AG04450 (cell line): ENCODE data around the gene F13B. TPM values are rescaled to one million over a fixed set of nuclear protein-coding genes. Genes with fewer than 3 reads are reported as not detected.

Source experiments
- CTCF ChIA-PET: fragments of 300-600, 350-600 bp; formaldehyde crosslinking; extraction: SDS; loops from one replicate; lab custom pipeline; 2022; ENCODE audit warnings: antibody characterized with exemption, inconsistent platforms; lab: Charles Lee
- POLR2A ChIA-PET: fragments of 350-600 bp; formaldehyde crosslinking; extraction: SDS; loops from one replicate; lab custom pipeline; 2021; ENCODE audit warnings: antibody characterized with exemption, inconsistent platforms; lab: Yijun Ruan, JAX
- DNase-seq: peaks from one replicate; pipeline ENCODE4 v3.0.0-alpha.2; 2011; ENCODE audit warnings: low read depth, low spot score
- H3K27ac ChIP-seq: one replicate; pipeline ENCODE4 v1.5.1; 2012; ENCODE audit warnings: low read depth, low read length, control low read depth
- H3K27me3 ChIP-seq: one replicate; pipeline ENCODE4 v1.6.0; 2012; ENCODE audit warnings: low read length; ENCODE audit not compliant: control insufficient read depth, insufficient read depth
- H3K4me3 ChIP-seq: 2 replicates; pipeline ENCODE4 v1.5.1; 2011; ENCODE audit warnings: mild to moderate bottlenecking, low read depth, low read length, control low read depth
- H3K9me3 ChIP-seq: 2 replicates; pipeline ENCODE4 v1.5.1; 2012; ENCODE audit warnings: low read length; ENCODE audit not compliant: control insufficient read depth, insufficient read depth
- polyA plus RNA-seq: library from polyadenylated mRNA; depleted of rRNA; stranded (reverse); fragments of >200 nt; gene quantifications from 2 replicates; pipeline ENCODE4 v1.2.3, GENCODE V29; 2011
- TF ChIP-seq, protein P1 (sequence below): IDR thresholded peaks from 2 replicates; pipeline ENCODE4 v1.5.1; 2011; ENCODE audit warnings: low read depth, low read length, control low read depth, inconsistent platforms

F13B gene
- polyA plus RNA-seq, 1 experiment = not detected

DNA sequence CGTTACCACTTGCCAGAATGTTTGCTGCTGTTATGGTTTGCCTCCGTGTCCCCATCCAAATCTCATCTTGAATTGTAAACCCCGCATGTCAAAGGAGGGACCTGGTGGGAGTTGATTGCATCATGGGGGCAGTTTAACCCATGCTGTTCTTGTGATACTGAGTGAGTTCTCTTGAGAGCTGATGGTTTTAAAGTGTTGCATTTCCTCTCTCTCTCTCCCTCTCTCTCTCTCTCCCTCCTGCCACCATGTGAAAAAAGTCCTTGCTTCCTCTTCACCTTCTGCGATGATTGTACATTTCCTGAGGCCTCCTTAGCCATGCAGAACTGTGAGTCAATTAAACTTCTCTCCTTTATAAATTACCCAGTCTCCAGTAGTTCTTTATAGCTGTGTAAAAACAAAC is 45.3 kb downstream of the F13B start:
- Histone ChIP-seq H3K27ac (no peak overlapping the region), H3K9me3 (no peaks in the 10 kb centered on the region), H3K4me3 (no peak overlapping the region), H3K27me3 (no peaks in the 10 kb centered on the region)
- DNase-seq = no peak
- CTCF ChIA-PET = interaction anchor here (0.7 kb wide), 1 partner anchor 8 kb away, joined by 3 read pairs; no protein-coding TSS in a partner anchor
- TF ChIP-seq, protein P1, sequence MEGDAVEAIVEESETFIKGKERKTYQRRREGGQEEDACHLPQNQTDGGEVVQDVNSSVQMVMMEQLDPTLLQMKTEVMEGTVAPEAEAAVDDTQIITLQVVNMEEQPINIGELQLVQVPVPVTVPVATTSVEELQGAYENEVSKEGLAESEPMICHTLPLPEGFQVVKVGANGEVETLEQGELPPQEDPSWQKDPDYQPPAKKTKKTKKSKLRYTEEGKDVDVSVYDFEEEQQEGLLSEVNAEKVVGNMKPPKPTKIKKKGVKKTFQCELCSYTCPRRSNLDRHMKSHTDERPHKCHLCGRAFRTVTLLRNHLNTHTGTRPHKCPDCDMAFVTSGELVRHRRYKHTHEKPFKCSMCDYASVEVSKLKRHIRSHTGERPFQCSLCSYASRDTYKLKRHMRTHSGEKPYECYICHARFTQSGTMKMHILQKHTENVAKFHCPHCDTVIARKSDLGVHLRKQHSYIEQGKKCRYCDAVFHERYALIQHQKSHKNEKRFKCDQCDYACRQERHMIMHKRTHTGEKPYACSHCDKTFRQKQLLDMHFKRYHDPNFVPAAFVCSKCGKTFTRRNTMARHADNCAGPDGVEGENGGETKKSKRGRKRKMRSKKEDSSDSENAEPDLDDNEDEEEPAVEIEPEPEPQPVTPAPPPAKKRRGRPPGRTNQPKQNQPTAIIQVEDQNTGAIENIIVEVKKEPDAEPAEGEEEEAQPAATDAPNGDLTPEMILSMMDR = no peak
- POLR2A ChIA-PET = no interaction called here

GRCh38 chr1:197017558-197018146 is 49.4 kb downstream of the F13B start:
- CTCF ChIA-PET = no interaction called here
- Histone ChIP-seq H3K27ac (no peak overlapping the region), H3K27me3 (no peaks in the 10 kb centered on the region), H3K9me3 (no peaks in the 10 kb centered on the region), H3K4me3 (no peak overlapping the region)
- DNase-seq = no peak
- POLR2A ChIA-PET = no interaction called here
- TF ChIP-seq, protein P1 = no peak

- no peak for DNase-seq
- TF ChIP-seq, protein P1 = no peak
- ChIA-PET CTCF (no interaction called here), POLR2A (no interaction called here)
- Histone ChIP-seq H3K27me3 (no peaks in the 10 kb centered on the region), H3K4me3 (no peak overlapping the region), H3K27ac (no peak overlapping the region), H3K9me3 (no peaks in the 10 kb centered on the region)
Observed at GRCh38 chr1:197016751-197017150, 50.3 kb downstream of the F13B start.

GRCh38 chr1:197013234-197013633 is 53.8 kb downstream of the F13B start:
- ChIA-PET CTCF (no interaction called here), POLR2A (no interaction called here)
- Histone ChIP-seq H3K27me3 (no peaks in the 10 kb centered on the region), H3K27ac (no peak overlapping the region), H3K9me3 (no peaks in the 10 kb centered on the region), H3K4me3 (no peak overlapping the region)
- DNase-seq = no peak
- TF ChIP-seq, protein P1 = no peak

DNA sequence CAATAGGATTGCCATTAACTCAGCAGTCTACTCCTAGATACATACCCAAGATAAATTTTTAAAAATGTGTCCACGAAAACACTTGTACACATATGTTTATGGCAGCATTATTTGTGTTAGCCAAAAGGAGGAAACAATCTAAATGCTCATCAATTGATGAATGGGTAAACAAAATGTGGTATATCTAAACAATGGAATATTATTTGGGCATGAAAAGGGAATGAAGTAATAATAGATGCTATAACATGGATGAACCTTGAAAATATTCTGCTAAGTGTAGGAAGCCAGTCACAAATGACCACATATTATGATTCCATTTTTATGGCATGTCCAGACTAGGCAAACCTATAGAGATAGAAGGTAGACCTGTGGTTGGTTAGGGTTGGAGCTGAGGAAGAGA is 55.4 kb downstream of the F13B start:
- DNase-seq = no peak
- Histone ChIP-seq H3K27ac (no peak overlapping the region), H3K4me3 (no peak overlapping the region), H3K27me3 (no peaks in the 10 kb centered on the region), H3K9me3 (no peaks in the 10 kb centered on the region)
- ChIA-PET CTCF (interaction anchor here (0.6 kb wide), 1 partner anchor 354 kb away, joined by 4 read pairs; no protein-coding TSS in a partner anchor), POLR2A (no interaction called here)
- TF ChIP-seq, protein P1 = no peak
